ENCODE data around the gene ARHGEF25. TPM values are rescaled to one million over a fixed set of nuclear protein-coding genes. Genes with fewer than 3 reads are reported as not detected.

Gene ARHGEF25
- total and polyA plus RNA-seq, 12 donors: 5.0 to 49.2 (median 9.0) TPM

DNA sequence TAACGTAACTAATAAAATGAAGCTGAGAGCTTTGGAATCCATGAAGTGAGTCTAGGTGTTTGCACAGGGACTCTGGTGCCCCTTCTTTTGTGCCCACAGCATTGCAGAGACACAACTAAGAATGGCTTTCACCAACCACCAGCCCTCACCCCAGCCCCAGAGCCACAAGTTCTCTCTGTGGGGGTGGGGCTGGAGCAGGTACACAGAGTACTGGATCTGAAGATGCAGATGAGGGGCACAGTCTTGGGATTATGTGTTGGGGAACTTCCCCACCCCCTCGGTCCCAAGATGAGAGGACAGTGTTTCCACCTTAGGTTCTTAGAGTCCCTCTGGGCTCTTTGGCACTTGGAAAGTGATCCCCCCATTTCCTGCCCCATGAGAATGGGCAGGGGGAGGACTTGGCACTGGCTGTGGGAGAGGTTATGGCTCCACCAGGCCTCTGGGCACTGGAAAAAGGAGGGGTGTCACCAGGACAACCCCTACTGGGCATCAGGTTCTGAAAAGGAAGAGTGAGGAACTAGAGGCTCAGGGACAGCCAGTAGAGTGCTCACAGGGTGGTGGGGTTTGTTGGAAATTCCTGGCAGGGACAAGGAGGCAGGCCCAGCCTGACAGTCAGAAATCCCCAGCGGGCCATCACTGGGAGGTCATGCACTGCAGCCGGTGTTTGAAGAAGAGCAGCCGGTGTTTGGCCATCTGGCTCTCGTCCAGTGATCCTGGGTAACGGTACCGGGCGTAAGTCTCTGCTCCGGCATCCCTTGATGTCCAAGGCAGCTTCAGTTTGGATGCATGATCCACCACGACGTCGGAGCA, 15.1 kb downstream of the ARHGEF25 start:
- no peak overlapping the region for H3K4me3 ChIP-seq
- ATAC-seq (no peak), DNase-seq (no peak)
- peaks cover 2 to 24% (median 11%) of the 10 kb centered on the region in 9 donors for H3K4me1 ChIP-seq
- intact Hi-C loops (cut with DNase I): loop anchor here in 2 of 10 donors (10.0 kb wide), 2 partner anchors 162 to 172 kb away; partner anchors contain the start of genes GLI1 (in 1 of the 2) and INHBE (in 1 of the 2)
- peaks cover 4 to 96% (median 70%) of the 10 kb centered on the region in 7 donors for H3K27me3 ChIP-seq
- H3K9me3 ChIP-seq: no peaks in the 10 kb centered on the region
- H3K27ac ChIP-seq: no peak overlapping the region
- WGBS, 2 donors: 61 to 62% methylated on average over 13 of the region's 13 CpGs
- H3K36me3 ChIP-seq: peaks cover 0 to 10% (median 0%) of the 10 kb centered on the region in 9 donors
- TF ChIP-seq, protein P1, sequence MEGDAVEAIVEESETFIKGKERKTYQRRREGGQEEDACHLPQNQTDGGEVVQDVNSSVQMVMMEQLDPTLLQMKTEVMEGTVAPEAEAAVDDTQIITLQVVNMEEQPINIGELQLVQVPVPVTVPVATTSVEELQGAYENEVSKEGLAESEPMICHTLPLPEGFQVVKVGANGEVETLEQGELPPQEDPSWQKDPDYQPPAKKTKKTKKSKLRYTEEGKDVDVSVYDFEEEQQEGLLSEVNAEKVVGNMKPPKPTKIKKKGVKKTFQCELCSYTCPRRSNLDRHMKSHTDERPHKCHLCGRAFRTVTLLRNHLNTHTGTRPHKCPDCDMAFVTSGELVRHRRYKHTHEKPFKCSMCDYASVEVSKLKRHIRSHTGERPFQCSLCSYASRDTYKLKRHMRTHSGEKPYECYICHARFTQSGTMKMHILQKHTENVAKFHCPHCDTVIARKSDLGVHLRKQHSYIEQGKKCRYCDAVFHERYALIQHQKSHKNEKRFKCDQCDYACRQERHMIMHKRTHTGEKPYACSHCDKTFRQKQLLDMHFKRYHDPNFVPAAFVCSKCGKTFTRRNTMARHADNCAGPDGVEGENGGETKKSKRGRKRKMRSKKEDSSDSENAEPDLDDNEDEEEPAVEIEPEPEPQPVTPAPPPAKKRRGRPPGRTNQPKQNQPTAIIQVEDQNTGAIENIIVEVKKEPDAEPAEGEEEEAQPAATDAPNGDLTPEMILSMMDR (IDR thresholded peaks at IDR 0.05): no peak

DNA sequence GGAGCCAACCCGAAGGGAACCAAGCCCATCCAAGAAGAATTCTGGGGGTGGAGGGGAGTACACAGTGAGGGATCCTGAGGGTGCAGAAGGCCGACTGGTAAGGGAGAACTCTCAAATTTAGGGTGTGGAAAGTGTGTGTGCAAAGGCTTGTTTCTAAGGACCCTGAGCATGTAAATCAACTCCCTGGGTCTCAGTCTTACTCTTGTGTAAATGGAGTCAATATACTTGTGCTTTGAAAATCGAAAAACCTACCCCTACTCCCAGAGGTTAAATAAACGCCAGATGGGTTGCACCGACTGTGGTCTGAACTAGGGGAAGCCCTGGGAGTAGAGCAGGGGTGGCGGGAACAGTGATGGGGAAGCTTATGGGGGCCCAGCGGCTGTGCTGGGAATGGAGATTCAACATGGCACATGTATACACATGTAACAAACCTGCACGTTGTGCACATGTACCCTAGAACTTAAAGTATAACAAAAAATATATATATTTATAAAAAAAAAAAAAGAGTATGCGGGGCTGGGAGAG, 15.7 kb downstream of the ARHGEF25 start:
- Histone ChIP-seq H3K27ac (no peak overlapping the region), H3K4me3 (no peak overlapping the region), H3K4me1 (peaks cover 0 to 24% (median 11%) of the 10 kb centered on the region in 9 donors), H3K27me3 (peaks cover 6 to 96% (median 73%) of the 10 kb centered on the region in 7 donors), H3K36me3 (peaks cover 0 to 10% (median 0%) of the 10 kb centered on the region in 9 donors), H3K9me3 (no peaks in the 10 kb centered on the region)
- intact Hi-C loops (cut with DNase I): loop anchor here in 2 of 10 donors (10.0 kb wide), 2 partner anchors 162 to 172 kb away; partner anchors contain the start of genes GLI1 (in 1 of the 2) and INHBE (in 1 of the 2)
- TF ChIP-seq, protein P1 (IDR thresholded peaks at IDR 0.05): no peak
- DNase-seq (no peak), ATAC-seq (no peak)
- WGBS, 2 donors: 53% methylated on average over 9 of the region's 9 CpGs

DNA sequence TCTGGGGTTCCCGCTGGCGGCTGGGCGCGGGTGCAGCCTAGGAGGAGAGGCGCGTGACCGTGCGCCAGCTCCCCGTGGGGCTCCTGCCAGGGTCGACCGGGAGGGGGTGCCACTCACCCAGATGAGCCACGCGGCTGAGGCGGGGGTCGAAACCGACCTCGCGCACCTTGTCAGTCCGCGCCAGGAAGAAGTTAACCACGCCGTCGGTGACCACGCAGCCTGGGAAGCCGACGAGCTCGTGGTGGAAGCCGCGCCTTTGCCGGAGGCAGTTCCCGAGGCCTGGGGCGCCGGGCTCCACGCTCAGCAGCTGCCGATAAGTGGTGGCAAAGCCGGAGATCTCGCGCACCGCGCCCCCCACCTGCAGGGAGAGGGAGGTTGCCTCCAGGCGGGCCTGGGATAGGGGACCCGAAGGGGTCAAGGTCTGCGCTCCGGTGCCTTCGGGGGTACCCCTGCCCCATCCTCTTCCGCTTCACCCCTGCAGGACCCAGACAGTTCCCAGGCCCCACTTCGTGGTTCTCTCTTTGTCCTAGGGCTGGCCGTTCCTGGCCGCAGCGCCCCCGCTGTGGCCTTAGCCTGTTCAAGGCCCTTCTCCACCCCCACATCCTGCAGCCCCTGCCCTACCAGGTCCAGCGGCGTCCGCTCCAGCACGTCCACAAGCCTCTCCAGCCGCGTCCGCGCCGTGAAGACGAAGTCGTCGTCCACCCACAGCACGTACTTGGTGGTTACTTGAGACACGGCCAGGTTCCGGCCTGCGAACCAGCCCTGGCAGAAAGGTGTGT, 16.5 kb downstream of the ARHGEF25 start:
- 15 to 26% methylated on average over 64 to 67 of the region's 67 CpGs for WGBS, 2 donors
- H3K9me3 ChIP-seq: no peaks in the 10 kb centered on the region
- peaks cover 0 to 10% (median 0%) of the 10 kb centered on the region in 9 donors for H3K36me3 ChIP-seq
- H3K27ac ChIP-seq: no peak overlapping the region
- DNase-seq (no peak), ATAC-seq (no peak)
- intact Hi-C loops (cut with DNase I): loop anchor here in 2 of 10 donors (10.0 kb wide), 2 partner anchors 163 to 173 kb away; partner anchors contain the start of genes GLI1 (in 1 of the 2) and INHBE (in 1 of the 2)
- TF ChIP-seq, protein P1 (IDR thresholded peaks at IDR 0.05): no peak
- no peak overlapping the region for H3K4me3 ChIP-seq
- peaks cover 6 to 96% (median 71%) of the 10 kb centered on the region in 7 donors for H3K27me3 ChIP-seq
- peaks cover 0 to 29% (median 14%) of the 10 kb centered on the region in 9 donors for H3K4me1 ChIP-seq

Measured in heart right ventricle (tissue), 16 donors.